NCI-H510A (cell line): ENCODE results near the gene GRIK4.
"Not testable (repeated sequence)": the region's sequence is repeated elsewhere in the genome, so short reads cannot be mapped to it uniquely, and the experiment has no call there.

ENCODE experiments used
- DNase-seq: peaks from one replicate; lab custom pipeline; 2025; lab: John Stamatoyannopoulos, UW

The GRIK4 gene

DNA sequence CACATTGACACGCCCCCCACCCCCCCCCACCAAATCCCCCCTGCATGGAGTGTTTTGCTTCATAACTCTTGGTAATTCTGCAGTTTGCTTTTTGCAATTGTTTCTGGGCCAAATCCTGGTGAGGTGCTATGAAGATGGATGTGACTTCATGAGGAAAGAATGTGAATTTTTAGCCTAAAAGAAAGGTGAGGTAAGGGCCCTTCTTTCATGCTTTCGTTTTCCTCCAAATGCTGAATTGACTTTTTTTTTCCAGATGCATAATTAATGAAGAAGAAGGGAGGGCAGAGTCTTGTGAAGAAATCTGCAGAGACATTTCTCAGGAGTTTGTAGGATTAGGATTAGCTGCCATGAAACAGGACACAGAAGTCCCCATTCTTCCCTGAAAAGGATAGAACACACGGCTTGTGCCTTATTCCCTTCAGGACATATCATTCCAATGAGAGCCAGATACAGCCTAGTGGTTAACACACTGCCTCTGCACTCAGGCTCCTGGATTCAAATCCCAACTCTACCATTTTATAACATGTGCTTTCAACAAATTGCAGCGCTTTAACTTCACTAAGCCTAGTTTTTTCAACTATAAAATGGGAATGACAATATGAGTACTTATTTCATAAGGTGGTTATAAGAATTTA is 492.8 kb downstream of the GRIK4 start:
- DNase-seq: no peak

DNA sequence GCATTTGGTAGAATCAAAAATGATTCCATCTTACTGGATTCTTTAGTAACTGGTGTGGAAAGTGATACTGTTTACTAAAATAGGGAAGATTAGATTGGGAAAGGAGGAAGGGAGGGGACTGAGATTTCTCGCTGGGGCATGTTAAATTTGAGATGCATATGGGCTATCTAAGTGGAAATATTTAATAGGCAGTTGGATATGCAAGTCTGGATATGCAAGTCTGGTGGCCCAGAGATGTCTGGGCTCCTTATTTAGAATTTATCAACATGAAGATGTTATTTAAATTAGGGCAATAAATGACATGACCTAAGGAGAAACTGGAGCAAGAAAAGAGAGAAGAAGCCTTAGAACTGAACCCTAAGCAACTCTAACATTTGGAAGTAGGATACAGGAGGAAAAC is 495.4 kb downstream of the GRIK4 start:
- no peak for DNase-seq

DNA sequence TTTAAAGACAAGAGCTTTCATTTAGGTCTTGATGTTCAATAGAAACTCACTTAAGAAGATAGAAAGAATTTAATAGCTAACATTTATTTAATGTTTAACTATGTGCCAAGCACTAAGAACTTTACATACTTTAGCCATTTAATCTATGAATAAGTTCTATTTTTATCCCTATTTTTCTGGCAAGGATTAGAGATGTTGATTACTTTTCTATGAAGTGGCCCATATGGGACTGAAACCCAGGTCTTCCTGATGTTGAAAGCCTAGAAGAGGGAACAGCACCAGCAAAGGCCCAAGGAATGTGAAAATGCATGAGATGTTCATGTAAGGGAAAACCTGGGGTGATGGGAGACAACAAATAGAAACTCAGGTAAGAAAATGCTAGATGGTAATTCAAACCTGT is 497.0 kb downstream of the GRIK4 start:
- DNase-seq: no peak

DNA sequence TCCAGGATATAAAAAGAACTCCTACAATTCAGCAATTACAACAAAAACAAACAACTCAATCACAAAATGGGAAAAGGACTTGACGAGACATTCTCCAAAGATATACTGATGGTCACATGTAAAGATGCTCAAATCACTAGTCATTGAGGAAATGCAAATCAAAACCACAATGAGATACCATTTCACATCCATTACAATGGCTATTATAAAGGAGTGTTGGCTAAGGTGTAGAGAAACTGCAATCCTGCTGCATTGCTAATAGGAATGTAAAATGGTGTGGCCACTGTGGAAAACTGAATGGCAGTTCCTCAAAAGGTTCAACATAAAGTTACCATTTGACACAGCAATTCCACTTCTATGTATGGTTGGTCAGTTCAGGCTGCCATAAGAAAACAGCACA is 500.5 kb downstream of the GRIK4 start:
- DNase-seq: no peak

DNA sequence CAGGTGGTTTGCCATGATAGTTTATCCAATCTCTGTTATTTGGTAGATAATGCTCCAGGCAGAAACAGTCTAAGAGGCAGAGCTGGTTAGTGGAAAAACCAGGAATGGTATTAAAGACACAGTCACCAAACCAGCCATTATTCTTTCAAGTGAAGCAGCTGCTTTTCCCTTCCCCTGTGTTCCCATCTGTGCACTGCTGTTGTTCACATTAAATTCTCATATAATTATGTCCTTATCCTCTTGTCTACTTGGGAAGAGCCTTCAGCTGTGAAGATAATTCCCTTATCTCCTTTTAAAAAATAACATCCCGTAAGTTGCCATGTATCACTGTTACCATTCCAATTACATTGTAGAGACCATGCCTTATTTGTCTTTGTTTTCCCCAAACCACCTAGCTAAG is 507.2 kb downstream of the GRIK4 start:
- no peak for DNase-seq

DNA sequence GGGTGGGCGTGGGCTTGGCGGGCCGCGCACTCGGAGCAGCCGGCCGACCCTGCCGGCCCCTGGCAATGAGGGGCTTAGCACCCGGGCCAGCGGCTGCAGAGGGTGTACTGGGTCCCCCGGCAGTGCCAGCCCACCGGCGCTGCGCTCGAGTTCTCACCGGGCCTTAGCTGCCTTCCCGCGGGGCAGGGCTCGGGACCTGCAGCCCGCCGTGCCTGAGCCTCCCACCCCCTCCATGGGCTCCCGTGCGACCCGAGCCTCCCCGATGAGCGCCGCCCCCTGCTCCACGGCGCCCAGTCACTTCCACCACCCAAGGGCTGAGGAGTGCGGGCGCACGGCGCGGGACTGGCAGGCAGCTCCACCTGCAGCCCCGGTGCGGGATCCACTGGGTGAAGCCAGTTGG is 510.2 kb downstream of the GRIK4 start:
- not testable (repeated sequence) for DNase-seq

DNA sequence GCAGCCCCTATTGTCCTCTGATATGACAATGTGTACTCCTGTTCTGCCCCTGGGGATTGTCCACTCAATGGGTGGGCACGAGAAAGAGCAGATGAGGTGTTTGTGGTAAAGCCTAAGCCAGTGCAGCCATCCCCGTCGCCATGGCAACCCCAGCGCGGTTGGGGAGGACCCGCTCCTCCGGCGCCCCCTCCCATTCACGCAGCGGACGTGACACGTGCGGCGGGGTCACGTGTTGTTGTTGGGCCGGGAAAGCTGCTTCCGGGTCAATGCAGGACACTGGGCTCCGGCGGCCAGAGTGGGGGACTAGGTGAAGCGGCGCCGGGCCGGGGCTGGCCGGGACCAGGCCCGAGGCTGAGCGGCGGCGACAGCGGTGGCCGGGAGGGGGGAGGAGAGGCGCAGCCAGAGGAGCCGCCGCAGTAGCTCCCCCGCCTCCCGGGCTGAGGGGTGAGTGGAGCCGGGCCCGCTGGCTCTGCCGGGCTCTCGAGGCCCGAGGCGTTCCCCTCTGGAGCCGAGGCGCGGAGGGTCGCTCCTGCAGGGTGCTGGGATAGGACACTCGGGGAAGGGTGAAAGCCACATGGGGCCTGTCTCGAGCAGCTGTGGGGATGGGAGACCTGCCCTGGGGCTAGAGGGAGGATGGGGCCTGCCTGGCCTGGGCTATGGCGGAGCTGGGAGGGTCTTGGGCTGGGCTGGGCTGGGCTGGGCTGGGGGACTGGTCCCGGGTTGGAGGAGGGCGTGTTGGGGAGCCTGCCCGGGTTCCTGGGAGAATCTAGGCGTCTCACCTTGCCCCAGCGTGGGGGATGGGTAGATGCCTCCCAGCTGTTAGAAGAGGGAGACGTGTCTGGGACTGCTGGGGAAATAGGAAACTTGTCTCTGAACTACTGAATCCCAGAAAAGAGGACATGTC is 512.6 kb downstream of the GRIK4 start, which contains the start of gene TBCEL:
Gene TBCEL, plus strand, starts transcription at position 255 of the 904 bp plus-strand sequence. CDS start 21,589 bp downstream, outside the sequence.
- no peak for DNase-seq

DNA sequence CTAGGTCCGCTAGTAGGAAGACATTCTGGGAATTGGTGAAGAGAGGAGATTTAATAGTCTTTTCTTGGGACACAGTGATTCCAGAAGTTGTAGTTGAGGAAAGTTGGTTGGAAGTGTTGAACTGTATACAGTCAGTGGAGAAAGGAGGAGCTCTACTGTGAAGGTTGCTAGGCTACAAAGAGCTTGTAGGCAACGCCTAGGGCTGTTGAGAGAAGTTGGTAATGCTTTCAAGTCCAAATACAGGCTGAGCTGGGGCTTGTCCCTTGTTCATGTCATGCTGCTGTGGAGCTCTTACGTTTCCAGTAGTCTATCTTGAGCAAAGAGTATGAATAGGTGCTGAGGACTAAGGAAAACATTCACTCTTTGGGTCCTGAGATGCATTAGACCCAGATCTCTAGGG is 513.4 kb downstream of the GRIK4 start:
- no peak for DNase-seq

DNA sequence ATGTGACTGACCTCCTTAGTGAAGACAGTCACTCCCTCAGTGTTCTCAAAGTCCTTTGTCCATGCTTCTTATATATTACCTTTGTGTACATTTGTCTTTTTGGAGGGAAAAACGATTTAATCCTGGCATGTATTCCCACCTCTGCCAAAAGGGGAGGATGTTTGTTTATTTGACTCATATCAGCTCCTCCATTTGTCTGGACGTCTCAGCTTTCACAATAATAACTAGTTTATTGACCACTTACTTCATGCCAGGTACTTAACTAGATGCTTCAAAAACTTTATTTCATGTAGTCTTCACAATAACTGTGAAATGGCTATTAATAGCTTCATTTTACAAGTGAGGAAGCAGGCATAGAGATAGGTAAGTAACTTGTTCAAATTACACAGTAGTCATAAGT is 517.6 kb downstream of the GRIK4 start:
- no peak for DNase-seq

DNA sequence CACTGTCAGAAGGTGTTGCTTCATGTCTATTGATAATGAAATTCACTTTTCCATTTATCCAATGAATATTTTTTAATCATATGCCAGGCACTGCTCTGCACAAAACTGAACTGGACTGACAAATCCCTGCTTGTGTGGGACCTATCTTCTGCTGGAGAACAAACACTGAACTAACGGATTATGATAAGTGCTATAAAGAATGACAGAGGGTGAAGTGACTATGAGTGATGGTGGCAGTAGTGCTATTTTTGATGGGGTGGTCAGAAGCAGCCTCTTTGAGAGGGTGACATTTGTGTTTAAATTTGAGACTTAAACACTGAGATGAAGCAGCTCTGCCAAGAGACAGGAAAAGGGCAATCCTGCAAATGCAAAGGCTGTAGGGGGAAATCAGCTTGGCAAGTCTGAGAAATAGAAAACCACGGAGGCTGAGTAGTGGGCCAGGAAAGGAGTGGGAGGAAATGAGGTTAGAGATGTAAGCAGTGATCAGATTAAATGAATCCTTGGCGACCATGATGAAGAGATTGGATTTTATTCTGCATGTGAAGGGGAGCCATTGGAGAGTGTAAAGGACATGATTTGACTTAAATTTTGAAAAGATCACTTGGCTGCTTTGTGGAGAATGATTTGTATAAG is 518.4 kb downstream of the GRIK4 start:
- DNase-seq: no peak

DNA sequence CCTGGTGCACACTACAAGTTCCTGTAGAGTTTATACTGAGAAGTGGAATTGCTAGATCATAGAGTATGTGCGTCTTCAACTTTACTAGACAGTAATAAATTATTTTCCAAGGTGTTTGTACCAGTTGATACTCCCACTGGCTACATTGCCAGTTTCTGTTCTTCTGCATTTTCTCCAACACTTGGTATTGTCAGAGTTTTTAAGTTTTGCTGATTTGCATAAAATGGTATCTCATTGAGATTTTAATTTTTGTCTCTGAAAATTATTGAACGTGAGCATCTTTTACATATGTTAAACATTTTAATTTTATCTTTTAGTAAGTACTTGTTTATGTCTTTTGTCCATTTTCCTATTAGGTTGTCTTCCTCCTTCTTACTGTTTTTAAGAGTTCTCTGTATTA is 519.6 kb downstream of the GRIK4 start:
- DNase-seq: no peak

DNA sequence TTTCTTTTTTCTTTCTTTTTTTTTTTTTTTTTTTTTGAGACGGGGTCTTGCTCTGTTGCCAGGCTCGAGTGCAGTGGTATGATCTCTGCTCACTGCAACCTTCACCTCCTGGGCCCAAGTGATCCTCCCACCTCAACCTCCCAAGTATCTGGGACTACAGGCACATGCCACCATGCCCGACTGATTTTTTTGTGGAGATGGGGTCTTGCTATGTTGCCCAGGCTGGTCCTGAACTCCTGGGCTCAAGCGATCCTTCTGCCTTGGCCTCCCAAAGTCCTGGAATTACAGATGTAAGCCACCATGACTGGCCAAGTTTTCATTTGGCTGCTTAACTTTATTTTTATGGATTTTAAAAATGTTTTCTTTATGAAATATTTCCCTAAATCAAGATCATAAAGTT is 520.1 kb downstream of the GRIK4 start:
- not testable (repeated sequence) for DNase-seq

DNA sequence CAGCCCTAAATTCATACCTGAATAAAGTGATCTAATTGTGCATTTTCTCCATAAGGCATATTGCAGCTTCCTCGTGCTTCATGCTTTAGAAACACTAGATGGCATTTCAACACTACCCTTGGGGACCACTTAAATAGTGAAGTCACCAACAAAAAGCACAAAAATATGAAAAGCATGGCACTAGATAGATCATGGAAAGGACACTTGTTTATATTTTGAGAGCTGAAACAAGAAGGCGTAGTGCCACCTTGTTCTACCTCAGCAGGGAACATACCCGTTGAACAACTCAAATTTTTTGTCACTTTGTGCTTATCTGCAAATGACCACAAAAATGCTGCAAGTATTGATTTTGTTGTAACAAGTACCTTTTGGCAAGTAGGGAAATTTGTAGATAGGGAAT is 521.0 kb downstream of the GRIK4 start:
- DNase-seq: no peak

DNA sequence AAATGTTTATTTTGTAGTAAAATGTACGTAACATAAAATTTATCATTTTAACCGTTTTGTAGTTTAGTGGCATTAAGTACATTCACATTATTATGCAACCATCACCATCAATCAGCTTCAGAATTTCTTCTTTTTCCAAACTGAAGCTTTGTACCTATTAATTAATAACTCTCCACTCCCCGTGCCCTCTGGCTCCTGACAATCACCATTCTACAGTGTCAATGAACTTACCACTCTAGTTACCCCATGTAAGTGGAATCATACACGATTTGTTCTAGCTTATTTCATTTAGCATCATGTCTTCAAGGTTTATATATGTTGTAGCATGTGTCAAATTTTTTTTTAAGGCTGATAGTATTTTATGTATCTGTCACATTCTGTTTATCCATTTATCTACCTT is 522.1 kb downstream of the GRIK4 start:
- no peak for DNase-seq

DNA sequence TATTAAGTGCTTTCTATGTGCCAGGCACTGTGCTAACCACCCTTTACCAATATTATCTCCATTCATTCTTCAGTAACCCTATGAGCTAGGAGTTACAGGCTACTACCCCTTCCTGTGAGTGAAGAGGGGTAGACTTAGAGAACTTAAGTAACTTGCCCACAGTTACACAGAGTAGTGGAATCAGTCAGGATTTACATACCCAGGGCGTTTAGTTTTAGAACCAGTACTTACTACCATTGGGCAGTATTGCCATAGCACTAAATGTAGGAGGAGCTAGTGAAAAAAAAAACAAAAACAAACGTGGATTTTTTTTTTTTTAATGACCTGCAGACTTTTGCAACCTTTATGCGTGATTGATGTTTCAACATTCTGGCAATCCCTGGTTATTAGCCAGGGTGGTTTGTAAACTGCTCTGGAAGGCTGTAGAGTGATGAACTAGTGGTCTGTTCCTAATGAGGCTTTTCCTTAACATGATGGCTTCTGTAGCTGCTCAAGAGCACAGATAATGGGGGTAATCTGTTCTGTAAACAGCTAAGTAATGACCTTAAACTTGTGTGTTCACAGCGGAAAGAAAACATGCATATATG is 523.7 kb downstream of the GRIK4 start:
- no peak for DNase-seq

DNA sequence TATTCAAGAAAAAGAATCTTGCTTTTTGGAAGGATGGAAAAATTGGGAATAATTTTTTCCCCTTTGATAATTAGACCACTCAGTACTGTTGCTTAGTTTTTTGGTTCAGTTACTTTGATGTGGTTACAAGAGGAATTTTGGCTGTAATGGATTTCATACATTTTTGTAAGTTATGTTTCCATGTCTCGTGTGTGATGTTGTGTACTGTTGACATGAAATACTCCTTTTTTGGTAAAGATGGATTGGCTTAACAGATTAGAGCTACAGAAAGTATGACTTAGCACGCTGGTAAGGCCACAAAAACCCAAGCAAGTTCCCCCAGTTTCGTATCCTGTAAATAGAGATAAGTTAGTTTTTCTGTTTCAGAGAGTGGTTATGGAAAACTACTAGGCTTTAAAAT is 524.2 kb downstream of the GRIK4 start:
- DNase-seq: no peak

DNA sequence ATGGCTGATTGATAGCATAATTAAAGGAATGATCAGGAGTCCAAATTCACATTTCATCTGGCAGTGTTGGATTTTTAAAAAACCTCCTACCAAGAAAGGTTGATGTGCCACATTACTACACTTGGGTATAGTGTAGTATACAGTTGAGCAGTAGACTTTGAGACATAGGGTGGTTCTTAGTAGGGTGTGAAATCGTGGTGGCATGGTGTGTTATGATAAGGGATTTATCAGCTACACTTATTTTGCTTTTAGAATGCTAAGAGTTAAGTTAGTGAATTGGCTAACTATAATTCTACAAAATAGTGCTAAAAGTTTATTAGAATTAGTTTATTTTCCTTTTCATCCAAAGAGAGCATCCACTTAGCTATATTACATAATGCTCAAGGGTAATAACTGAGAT is 525.5 kb downstream of the GRIK4 start:
- DNase-seq: no peak
